Body of pancreas (tissue), 4 donors: ENCODE measurements around the gene SCO2.

Experiments used
- POLR2A ChIP-seq, 3 donors: fragments of 450-650 bp; IDR thresholded peaks; one replicate each; pipeline ENCODE4 v1.6.1; 2016; ENCODE audit warnings: antibody characterized with exemption in 3 of 3, mild to moderate bottlenecking in 2 of 3
- TF ChIP-seq, protein P1 (sequence below), 7 experiments: fragments of 450-650 bp in 4 of 7; fragments of 200-600 bp in 3 of 7; sonication (generic) in 3 of 7; IDR thresholded peaks; one replicate each; pipeline ENCODE4 v1.5.1; 2016 to 2019; ENCODE audit warnings: antibody characterized with exemption in 7 of 7

- TF ChIP-seq POLR2A (IDR thresholded peaks at IDR 0.05) = no peak
- TF ChIP-seq, protein P1, sequence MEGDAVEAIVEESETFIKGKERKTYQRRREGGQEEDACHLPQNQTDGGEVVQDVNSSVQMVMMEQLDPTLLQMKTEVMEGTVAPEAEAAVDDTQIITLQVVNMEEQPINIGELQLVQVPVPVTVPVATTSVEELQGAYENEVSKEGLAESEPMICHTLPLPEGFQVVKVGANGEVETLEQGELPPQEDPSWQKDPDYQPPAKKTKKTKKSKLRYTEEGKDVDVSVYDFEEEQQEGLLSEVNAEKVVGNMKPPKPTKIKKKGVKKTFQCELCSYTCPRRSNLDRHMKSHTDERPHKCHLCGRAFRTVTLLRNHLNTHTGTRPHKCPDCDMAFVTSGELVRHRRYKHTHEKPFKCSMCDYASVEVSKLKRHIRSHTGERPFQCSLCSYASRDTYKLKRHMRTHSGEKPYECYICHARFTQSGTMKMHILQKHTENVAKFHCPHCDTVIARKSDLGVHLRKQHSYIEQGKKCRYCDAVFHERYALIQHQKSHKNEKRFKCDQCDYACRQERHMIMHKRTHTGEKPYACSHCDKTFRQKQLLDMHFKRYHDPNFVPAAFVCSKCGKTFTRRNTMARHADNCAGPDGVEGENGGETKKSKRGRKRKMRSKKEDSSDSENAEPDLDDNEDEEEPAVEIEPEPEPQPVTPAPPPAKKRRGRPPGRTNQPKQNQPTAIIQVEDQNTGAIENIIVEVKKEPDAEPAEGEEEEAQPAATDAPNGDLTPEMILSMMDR (IDR thresholded peaks at IDR 0.05) = no peak
Measured at GRCh38 chr22:50497093-50497492, 28.3 kb downstream of the SCO2 start.
